LNCaP clone FGC (cell line): ENCODE data around the gene CCDC70.
A peak's percentile ranks its signal among the peaks of the same experiment; 100 is the strongest.

Source experiments
- DNase-seq: peaks from one replicate; pipeline ENCODE4 v3.0.0-alpha.2; 2011; ENCODE audit warnings: low read depth
- H3K4me3 ChIP-seq: 2 replicates; pipeline ENCODE4 v1.5.1; 2011; ENCODE audit warnings: mild to moderate bottlenecking, low read depth, low read length, control low read depth
- TF ChIP-seq, protein P1 (sequence below): IDR thresholded peaks from 2 replicates; pipeline ENCODE4 v1.5.1; 2012; ENCODE audit warnings: mild to moderate bottlenecking; ENCODE audit not compliant: control insufficient read depth, insufficient read depth; ENCODE audit errors: extremely low read depth

Gene CCDC70

GRCh38 chr13:51861723-51862300, at the start of gene CCDC70:
Gene CCDC70 (plus strand): TSS chr13:51861969. CDS start chr13:51865412, 3,443 bp downstream.
- no peak for DNase-seq
- TF ChIP-seq, protein P1, sequence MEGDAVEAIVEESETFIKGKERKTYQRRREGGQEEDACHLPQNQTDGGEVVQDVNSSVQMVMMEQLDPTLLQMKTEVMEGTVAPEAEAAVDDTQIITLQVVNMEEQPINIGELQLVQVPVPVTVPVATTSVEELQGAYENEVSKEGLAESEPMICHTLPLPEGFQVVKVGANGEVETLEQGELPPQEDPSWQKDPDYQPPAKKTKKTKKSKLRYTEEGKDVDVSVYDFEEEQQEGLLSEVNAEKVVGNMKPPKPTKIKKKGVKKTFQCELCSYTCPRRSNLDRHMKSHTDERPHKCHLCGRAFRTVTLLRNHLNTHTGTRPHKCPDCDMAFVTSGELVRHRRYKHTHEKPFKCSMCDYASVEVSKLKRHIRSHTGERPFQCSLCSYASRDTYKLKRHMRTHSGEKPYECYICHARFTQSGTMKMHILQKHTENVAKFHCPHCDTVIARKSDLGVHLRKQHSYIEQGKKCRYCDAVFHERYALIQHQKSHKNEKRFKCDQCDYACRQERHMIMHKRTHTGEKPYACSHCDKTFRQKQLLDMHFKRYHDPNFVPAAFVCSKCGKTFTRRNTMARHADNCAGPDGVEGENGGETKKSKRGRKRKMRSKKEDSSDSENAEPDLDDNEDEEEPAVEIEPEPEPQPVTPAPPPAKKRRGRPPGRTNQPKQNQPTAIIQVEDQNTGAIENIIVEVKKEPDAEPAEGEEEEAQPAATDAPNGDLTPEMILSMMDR, result no peak
- no peak within 1 kb of the TSS for H3K4me3 ChIP-seq

- no peak for DNase-seq
- no peak overlapping the region for H3K4me3 ChIP-seq
- TF ChIP-seq, protein P1, result no peak
These were observed 47.7 kb upstream of the CCDC70 start for GRCh38 chr13:51814071-51814470.

- DNase-seq, result no peak
- TF ChIP-seq, protein P1, result peak; percentile 70
- H3K4me3 ChIP-seq, result peak overlapping the region; percentile 33
These were observed 46.7 kb upstream of the CCDC70 start for GRCh38 chr13:51814825-51815650.

DNA sequence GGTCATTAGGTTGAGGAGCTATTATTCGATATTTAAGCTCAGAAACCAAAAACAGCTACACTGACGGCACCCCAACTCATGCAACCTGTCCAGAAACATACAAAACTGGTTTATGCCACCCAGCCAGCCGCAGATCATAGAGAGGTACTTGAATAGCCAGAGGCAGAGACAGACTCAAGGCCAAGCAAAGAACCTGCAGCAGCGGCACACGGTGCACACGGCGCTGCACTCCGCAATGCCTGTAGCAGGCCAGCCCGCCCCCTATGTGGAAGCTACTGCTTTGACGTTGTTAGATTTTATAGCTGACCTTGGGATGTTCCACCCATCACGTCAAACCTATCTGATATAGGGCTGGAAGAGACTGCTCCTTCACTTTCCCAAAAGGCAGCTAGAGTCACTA, 45.9 kb upstream of the CCDC70 start:
- no peak overlapping the region for H3K4me3 ChIP-seq
- no peak for DNase-seq
- TF ChIP-seq, protein P1, result no peak

GRCh38 chr13:51816604-51817249, 45.0 kb upstream of the CCDC70 start:
- no peak for DNase-seq
- no peak overlapping the region for H3K4me3 ChIP-seq
- TF ChIP-seq, protein P1, result no peak

- no peak overlapping the region for H3K4me3 ChIP-seq
- TF ChIP-seq, protein P1, result no peak
- DNase-seq, result no peak
These were observed 44.1 kb upstream of the CCDC70 start for GRCh38 chr13:51817717-51818116.

DNA sequence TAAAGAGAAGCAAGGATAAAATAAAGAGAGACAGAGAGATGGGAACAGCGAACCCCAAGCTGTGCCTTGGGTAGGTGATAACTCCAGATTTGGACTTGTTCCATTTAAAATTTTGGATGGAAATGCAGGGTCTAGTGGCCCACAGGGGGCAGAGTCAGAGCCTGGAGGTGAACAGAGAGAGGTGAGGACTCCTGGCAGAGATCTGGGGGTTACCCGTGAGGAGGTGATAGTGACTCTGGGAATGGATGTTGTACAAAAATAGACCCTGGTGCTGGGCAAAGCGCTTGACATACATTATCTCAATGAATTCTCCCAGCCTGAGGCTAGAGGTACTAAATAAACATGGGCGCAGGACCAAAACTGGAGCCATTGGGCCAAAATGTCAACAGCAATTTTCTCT, 43.5 kb upstream of the CCDC70 start:
- no peak overlapping the region for H3K4me3 ChIP-seq
- no peak for DNase-seq
- TF ChIP-seq, protein P1, result no peak
